Body of pancreas (tissue), 4 donors: ENCODE data around the gene CADM1. TPM values are rescaled to one million over a fixed set of nuclear protein-coding genes. Genes with fewer than 3 reads are reported as not detected.

Experiments
- ATAC-seq: fragments of 150-250 bp; one replicate; pipeline ENCODE4 v1.9.1; 2016
- DNase-seq, 4 donors: peaks; one replicate each; pipeline ENCODE4 v3.0.0-alpha.2; 2019
- H3K27ac ChIP-seq, 4 donors: fragments of 200-600 bp; sonication (generic); 1 replicate in 3 of 4; 2 replicates in 1 of 4; pipeline versions ENCODE4 v1.5.1 to v1.6.1; 2016 to 2019; ENCODE audit warnings: mild to moderate bottlenecking in 1 of 4, mixed read lengths in 1 of 4, moderate library complexity in 1 of 4
- H3K27me3 ChIP-seq, 2 donors: fragments of 200-600 bp; sonication (generic); one replicate each; pipeline ENCODE4 v1.6.0; 2016; ENCODE audit warnings: mild to moderate bottlenecking in 1 of 2
- H3K36me3 ChIP-seq, 2 donors: fragments of 200-600 bp; sonication (generic); replicated peaks in 1 of 2; 2 replicates each; pipeline ENCODE4 v1.5.1; 2016; ENCODE audit warnings: low read depth in 2 of 2; ENCODE audit not compliant: insufficient read depth in 1 of 2
- H3K4me1 ChIP-seq: fragments of 200-600 bp; sonication (generic); one replicate; pipeline ENCODE4 v1.6.0; 2016
- H3K4me3 ChIP-seq, 2 donors: fragments of 200-600 bp; sonication (generic); 1 replicate in 1 of 2; 2 replicates in 1 of 2; pipeline ENCODE4 v1.5.1; 2016 to 2019
- H3K9me3 ChIP-seq, 3 donors: fragments of 200-600 bp; sonication (generic); 1 replicate in 2 of 3; 2 replicates in 1 of 3; pipeline ENCODE4 v1.5.1; 2016
- POLR2A ChIP-seq, 3 donors: fragments of 450-650 bp; IDR thresholded peaks; one replicate each; pipeline ENCODE4 v1.6.1; 2016; ENCODE audit warnings: antibody characterized with exemption in 3 of 3, mild to moderate bottlenecking in 2 of 3
- whole genome bisulfite sequencing, 2 donors: methylation state at CpG; one replicate each; pipeline ENCODE4 v1.1.5; 2017; 5-methylcytosine and 5-hydroxymethylcytosine counted together
- intact Hi-C: fragments of 100-400 bp; cut with DNase I; formaldehyde crosslinking; loops from one replicate; pipeline ENCODE4 v1.15.1; 2023
- total RNA-seq, 2 donors: library from RNA; depleted of rRNA; stranded (reverse); fragments of >200 nt; gene quantifications; one replicate each; pipeline ENCODE4 v1.1.0, GENCODE V29; 2016
- TF ChIP-seq, protein P1 (sequence below), 7 experiments: fragments of 450-650 bp in 4 of 7; fragments of 200-600 bp in 3 of 7; sonication (generic) in 3 of 7; IDR thresholded peaks; one replicate each; pipeline ENCODE4 v1.5.1; 2016 to 2019; ENCODE audit warnings: antibody characterized with exemption in 7 of 7

The CADM1 gene
- total RNA-seq, 2 donors from 2014 or later = 12.5 to 13.7 TPM

DNA sequence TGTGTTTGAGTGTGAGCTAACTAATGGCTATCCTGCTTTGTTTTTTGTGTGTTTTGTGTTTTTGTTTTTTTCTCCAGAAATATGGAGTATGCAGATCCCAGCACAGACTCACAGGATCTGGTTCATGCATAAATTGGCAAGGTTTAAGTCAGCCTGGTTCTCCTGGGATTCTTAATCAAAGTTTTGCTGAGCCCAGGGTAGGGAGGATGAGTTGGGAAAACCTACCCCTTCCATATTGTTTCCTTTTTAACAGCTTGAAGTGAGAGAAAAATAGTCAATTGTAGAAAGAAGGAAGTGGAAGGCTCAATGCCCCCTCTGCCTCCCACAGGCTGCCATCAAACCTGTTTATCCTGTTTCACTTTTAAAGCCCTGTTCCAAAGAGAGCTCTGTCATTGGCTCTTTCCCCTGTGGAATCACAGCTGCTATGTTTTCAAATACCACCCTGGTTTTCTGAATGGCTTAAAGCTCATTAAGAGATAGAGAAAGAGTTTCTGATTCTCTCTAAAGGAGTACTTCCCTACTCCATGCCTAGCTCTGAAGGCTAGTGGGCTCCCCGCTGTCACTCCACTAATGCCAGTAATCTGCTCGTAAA, 23.4 kb upstream of the CADM1 start:
- TF ChIP-seq, protein P1, sequence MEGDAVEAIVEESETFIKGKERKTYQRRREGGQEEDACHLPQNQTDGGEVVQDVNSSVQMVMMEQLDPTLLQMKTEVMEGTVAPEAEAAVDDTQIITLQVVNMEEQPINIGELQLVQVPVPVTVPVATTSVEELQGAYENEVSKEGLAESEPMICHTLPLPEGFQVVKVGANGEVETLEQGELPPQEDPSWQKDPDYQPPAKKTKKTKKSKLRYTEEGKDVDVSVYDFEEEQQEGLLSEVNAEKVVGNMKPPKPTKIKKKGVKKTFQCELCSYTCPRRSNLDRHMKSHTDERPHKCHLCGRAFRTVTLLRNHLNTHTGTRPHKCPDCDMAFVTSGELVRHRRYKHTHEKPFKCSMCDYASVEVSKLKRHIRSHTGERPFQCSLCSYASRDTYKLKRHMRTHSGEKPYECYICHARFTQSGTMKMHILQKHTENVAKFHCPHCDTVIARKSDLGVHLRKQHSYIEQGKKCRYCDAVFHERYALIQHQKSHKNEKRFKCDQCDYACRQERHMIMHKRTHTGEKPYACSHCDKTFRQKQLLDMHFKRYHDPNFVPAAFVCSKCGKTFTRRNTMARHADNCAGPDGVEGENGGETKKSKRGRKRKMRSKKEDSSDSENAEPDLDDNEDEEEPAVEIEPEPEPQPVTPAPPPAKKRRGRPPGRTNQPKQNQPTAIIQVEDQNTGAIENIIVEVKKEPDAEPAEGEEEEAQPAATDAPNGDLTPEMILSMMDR (IDR thresholded peaks at IDR 0.05) = no peak
- no peak for TF ChIP-seq POLR2A (IDR thresholded peaks at IDR 0.05)
- Histone ChIP-seq H3K27me3 (no peaks in the 10 kb centered on the region), H3K9me3 (no peaks in the 10 kb centered on the region), H3K4me1 (no peaks in the 10 kb centered on the region), H3K36me3 (no peaks in the 10 kb centered on the region), H3K27ac (peak overlapping the region in 3 of 4 donors; percentile 46 to 77 (median 51)), H3K4me3 (no peak overlapping the region)
- WGBS, 2 donors = 78 to 87% methylated on average over 2 of the region's 2 CpGs
- DNase-seq = peak in 3 of 4 donors; percentile 27 to 33 (median 28)
- intact Hi-C loops = no loop called here
- ATAC-seq = peak; percentile 88

DNA sequence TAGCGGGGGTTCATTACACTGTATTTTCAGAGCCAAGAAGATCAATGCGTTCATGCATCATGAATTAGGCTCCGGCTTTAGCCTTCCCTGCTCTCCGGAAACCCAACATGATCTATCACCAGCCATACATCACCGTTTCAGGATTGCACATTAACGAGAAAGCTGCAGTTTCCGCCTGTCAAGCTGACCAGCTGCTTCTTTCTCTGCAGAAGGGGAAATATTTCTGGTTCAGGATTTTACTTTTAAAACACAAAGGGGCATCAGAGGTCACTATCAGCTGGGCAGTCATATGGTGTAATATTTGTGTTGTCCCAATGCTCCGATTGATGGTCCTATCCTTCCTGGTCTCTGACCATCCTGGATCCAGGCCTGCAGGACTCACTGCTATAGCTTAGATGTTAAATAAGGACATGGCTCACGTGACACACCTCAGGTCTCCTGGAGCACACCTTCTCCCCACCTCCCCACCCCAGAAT, 21.4 kb upstream of the CADM1 start:
- intact Hi-C loops = no loop called here
- DNase-seq (no peak), ATAC-seq (no peak)
- H3K27me3 ChIP-seq = no peaks in the 10 kb centered on the region
- no peaks in the 10 kb centered on the region for H3K36me3 ChIP-seq
- 66 to 69% methylated on average over 9 of the region's 9 CpGs for WGBS, 2 donors
- TF ChIP-seq, protein P1 (IDR thresholded peaks at IDR 0.05) = no peak
- TF ChIP-seq POLR2A (IDR thresholded peaks at IDR 0.05) = no peak
- H3K9me3 ChIP-seq = no peaks in the 10 kb centered on the region
- no peak overlapping the region for H3K4me3 ChIP-seq
- H3K27ac ChIP-seq = no peak overlapping the region
- no peaks in the 10 kb centered on the region for H3K4me1 ChIP-seq

DNA sequence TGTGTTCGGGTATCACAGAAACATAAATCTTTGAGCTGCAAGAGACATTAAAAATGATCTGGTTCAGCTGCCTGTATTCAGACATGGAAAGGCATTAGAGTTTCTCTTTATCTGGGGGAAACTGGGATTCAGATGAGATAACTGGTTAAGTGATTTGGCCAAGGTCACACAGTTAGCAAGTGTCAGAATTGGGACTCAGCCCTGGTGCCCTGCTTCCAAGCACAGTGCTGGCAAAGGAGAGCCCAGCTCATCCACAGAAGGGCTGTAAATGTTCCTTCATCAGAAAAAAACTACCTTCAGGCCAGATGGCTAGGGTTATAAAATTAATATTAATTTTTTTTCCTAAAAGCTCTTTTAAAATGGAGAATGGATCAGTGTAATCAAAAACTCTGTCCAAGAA, 20.4 kb upstream of the CADM1 start:
- DNase-seq (no peak), ATAC-seq (no peak)
- H3K27me3 ChIP-seq = no peaks in the 10 kb centered on the region
- no peaks in the 10 kb centered on the region for H3K9me3 ChIP-seq
- intact Hi-C loops = no loop called here
- TF ChIP-seq, protein P1 (IDR thresholded peaks at IDR 0.05) = no peak
- TF ChIP-seq POLR2A (IDR thresholded peaks at IDR 0.05) = no peak
- H3K27ac ChIP-seq = no peak overlapping the region
- WGBS, 2 donors = 30 to 37% methylated on average over 1 of the region's 1 CpG
- H3K36me3 ChIP-seq = no peaks in the 10 kb centered on the region
- H3K4me1 ChIP-seq = no peaks in the 10 kb centered on the region
- no peak overlapping the region for H3K4me3 ChIP-seq

DNA sequence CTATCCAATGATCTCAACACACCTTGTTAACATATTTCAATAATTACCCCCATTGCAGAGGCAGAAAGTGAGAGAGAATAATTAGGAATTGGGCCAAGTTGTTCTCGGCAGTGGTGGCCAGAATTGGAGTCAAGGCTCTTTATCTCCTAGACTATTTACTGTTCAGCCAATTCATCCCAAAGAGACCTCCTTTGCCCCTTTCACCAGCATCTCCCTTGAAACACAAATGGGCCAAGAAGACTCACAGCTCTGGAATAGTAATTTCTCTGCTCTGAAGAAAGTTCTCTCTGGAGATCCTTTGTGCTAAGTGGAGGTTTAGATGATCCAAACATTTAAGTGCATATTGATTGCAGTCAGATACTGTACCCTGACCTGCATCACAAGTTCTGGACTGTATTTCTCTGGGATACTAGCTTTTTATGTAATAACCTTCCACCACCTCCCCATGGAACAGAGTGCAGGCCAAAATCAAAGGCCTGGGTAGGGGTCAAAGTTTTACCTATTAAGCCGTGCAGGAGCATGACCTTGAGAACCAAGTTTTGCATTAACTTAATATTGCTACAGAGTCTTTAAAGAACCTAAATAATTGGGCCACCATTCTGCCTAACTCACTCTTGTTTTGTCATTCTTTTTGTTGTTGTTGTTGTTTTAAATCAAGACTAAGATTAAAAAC, 19.6 kb upstream of the CADM1 start:
- no peak for ATAC-seq
- WGBS, 2 donors = 22 to 27% methylated on average over 2 of the region's 2 CpGs

DNA sequence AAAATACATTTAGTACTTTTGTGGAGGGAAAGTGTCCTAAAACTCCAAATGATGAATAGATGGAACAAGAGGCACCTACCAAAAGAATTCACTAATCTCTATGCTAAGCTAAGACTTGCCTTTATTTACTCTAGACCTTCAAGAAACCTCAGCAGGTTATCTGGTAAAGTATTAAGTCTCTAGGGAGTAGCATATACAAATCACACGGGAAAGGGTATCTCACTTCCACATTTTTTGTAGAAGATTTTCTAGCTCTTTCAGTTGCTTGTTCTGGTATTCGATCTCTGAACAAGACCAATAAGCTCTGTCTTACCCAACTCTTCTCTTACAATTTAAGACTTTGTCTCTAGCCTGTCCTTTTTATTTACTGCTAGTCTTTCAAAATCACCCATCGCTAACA, 18.1 kb upstream of the CADM1 start:
- Histone ChIP-seq H3K4me1 (no peaks in the 10 kb centered on the region), H3K4me3 (no peak overlapping the region), H3K27ac (no peak overlapping the region), H3K9me3 (no peaks in the 10 kb centered on the region), H3K36me3 (no peaks in the 10 kb centered on the region), H3K27me3 (no peaks in the 10 kb centered on the region)
- DNase-seq (no peak), ATAC-seq (no peak)
- 75 to 88% methylated on average over 3 of the region's 3 CpGs for WGBS, 2 donors
- no peak for TF ChIP-seq POLR2A (IDR thresholded peaks at IDR 0.05)
- TF ChIP-seq, protein P1 (IDR thresholded peaks at IDR 0.05) = no peak
- intact Hi-C loops = no loop called here

More for the DNA sequence above, 19.6 kb upstream of the CADM1 start:
- Histone ChIP-seq H3K4me1 (no peaks in the 10 kb centered on the region), H3K27ac (no peak overlapping the region), H3K9me3 (no peaks in the 10 kb centered on the region), H3K4me3 (no peak overlapping the region), H3K27me3 (no peaks in the 10 kb centered on the region), H3K36me3 (no peaks in the 10 kb centered on the region)
- intact Hi-C loops = no loop called here
- no peak for TF ChIP-seq POLR2A (IDR thresholded peaks at IDR 0.05)
- no peak for DNase-seq
